Inflammatory macrophage (primary cell): ENCODE data around the gene HNRNPA3.
"Not testable (repeated sequence)": the region's sequence is repeated elsewhere in the genome, so short reads cannot be mapped to it uniquely, and the experiment has no call there.

Experiments used
- DNase-seq, 2 donors: peaks; one replicate each; pipeline ENCODE4 v3.0.0-alpha.2; 2020 to 2022
- total RNA-seq, 18 experiments: gene quantifications; one replicate each; lab custom pipeline; 2026; ENCODE audit warnings: mixed read lengths in 6 of 18, inconsistent platforms in 2 of 18; lab: John Stamatoyannopoulos, UW

The HNRNPA3 gene
- 21.3 to 133 (median 52.3) reads per million in 18 experiments for total RNA-seq

- DNase-seq, result peak; percentile 99
Observed at GRCh38 chr2:177212106-177212890, at the start of gene HNRNPA3. HNRNPA3 (plus strand) TSS chr2:177212794; CDS start chr2:177212800, 6 bp downstream.

- DNase-seq, result no peak
Observed at GRCh38 chr2:177164131-177164530, 48.5 kb upstream of the HNRNPA3 start.

DNA sequence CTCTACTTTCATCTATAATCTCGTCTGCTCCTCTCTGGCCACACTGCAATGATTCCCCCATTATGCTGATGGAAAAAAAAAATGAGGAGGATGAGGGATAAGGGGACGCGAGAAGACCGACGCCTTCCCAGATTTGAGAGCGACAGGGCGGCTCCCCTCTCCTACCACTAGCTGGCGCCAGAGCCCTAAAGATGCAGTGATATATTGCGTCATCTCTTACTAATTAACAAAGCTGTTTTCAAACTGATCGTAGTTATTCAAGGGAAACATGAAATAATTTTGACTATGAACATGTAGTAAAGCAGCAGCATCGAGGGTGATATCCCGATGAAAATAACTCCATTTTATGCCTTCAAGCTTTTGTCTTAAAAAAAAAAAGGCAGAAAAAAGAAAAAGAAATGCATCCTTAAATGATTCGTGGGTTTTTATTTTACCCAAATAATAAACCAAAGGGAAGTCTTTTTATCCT is 48.0 kb upstream of the HNRNPA3 start:
- DNase-seq, result peak; percentile 83 to 85

DNA sequence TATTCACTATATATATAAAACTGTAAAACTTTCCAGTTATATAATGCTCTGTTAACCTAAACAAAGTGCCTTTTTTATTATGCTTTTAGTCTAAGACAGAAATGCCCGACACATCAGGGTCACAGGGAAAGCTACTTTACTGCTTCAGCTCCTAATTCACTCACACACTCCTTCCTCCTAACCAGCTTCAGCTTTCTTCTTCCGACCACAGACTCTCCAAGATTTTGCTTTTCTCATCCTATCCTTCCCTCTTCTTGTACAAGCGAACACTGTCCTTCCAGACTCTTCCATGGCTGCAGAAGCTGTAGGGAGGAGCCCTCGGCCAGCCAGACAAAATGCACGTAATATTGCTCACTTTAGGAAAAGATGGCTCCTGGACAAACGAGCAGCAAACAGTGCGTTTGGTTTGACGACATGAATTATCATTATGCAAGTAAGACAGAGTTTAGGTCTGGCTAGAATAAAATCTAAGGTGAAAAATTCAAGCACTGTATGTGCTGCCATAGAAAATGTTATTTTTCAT is 47.5 kb upstream of the HNRNPA3 start:
- peak; percentile 46 to 50 for DNase-seq

DNA sequence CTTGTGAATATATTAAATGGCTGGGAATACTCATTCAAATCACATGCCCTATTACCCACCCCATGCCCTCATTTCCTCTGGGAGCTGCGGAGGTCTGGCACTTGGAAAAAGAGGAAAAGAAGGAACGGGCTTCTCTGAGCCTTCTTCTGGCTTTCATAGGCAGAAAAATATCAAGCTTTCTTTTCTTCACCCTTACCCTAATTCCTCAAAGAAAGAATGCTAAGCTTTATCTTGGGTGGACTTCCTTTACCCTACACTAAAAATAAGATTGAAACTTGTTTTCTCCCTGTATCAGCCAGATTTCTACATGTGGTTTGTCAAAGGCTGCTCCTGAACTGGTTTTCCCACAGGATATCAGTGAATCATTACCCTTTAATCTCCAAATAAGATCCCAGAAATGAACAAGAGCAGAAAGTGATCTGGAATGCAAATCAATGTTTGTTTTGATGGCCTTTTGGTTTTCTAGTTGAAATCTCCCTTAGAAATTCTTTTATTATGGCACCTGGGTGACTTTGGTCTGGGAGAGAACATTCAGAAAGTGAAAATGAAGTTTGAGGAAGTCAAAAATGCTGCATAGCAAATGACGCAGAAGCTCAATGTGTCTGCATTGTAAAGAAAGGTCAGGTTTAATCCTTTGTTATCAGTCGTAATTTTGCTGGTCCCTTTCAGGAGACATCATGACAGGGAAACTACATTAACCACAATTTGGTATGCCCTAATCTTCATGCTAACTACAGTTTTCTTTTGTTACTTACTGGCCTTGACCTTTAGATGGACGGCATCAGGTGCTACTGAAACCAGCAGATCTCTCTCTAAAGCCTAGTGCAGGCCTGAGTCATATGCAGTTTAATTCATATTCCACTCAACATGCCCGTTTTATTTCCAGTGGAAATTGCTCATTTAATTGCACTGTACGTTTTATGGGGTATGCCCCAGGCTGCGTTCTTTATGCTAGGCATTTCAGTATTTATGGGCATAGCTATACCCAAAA is 46.6 kb upstream of the HNRNPA3 start:
- peak; percentile 58 to 62 for DNase-seq

DNA sequence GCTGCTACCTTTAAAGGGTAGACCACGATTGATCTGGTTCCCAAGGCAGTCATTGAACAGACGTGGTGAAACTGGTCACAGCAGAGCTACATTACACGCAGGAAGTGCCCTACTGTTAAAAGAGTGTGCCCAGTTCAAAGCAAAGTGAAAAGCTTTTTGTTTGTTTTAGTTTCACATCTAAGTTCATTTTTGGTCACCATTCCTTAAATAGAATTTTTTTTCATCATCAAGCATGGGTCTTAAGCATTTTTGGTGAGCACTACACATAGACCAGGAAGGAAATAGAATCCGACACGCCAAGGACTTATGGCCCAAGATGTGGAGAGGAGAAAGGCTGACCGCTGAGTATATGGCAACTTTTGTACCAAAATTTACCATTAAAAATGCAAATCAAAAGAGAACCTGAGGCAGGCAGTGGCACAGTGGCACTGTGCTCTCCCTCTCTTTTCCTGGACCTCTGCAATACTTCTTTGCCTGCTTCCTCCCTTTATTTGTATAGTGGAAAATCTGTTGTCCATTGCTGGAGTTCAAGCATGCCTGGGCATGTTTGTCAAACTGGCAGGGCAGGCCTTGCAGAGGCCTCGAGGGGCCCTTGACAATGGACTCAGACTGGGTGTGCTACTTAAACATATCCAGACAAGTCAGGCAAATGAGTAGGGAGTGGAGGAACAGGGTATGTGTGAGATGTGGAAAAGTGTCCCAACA is 42.6 kb upstream of the HNRNPA3 start:
- DNase-seq, result no peak

DNA sequence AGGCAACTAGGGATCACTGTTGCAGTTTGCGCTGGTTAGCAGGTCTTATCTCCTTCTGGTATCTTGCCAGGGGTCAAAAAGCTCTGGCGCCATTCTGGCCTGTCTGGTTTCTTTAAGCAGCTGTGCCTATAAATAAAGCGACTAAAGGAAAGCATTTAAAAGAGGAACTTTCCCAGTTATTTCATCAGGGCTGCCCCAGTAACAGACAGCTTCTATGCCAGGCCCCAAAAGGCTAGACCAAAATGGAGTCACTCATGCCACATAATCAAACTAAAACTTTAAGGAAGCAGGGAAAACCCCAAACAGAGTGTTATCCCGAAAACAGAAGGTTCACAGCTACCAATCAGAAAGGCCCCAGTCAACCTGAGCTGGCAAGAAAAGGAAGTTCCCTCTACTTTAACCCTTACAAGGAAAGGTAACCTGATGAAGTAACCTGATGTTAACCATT is 41.2 kb upstream of the HNRNPA3 start:
- DNase-seq, result peak; percentile 62 to 80

DNA sequence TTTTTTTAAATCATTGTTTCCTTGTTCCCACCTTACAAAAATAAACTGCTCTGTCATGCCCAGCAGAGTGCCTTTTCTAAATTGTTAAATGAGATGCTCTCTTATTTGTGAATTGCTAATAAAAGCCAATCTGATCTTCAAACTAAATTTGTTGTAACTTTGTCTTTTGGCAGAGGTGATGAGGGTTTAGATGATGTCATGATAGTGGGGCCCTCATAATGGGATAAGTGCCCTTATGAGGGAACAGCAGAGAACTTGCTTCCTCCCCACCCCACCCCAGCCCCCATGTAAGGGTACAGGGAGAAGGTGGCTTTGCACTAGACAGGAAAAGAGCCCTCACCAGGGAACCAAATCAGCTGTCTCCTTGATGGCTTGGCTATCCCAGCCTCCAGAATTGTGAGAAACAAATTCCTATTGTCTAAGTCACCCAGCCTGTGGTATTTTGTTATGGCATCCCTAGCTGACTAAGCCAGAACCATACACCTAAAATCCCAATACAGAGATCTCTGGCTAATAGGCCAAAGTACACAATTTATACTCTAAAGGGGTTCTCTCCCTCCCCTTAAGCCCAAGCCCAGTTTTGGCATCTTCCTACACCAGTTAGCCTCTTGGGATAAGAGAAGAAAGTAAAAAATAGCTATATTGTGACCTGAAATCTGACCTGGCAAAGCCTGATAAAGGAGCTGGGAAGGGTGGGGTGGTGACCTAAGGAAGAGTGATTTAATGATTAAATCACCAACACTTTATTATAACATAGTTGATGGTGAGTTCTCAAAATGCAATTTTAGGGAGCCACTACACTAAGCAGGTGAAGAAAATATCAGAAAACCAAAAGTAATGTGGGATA is 40.3 kb upstream of the HNRNPA3 start:
- DNase-seq, result no peak

DNA sequence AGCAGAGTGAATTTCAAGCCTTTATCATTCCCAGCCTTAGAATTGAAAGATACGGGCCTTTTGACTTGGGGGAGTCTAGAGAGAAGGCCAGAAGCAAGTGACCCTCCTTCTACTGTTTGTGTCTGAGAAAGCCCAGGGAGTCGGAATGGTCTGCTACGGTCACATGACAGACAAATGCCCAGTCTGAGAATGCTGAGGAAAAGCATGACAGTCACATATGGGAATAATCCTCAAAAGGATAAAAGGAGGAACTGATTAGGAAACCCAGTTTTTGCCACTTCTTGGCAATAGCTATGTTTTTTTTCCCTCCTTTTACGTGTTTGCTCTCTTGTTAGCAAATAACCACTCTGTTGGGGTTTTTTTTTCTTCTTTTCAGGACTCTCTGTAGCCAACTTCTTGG is 38.1 kb upstream of the HNRNPA3 start:
- DNase-seq, result peak in 1 of 2 donors; percentile 29

GRCh38 chr2:177175917-177176668 is 36.5 kb upstream of the HNRNPA3 start:
- no peak for DNase-seq

DNA sequence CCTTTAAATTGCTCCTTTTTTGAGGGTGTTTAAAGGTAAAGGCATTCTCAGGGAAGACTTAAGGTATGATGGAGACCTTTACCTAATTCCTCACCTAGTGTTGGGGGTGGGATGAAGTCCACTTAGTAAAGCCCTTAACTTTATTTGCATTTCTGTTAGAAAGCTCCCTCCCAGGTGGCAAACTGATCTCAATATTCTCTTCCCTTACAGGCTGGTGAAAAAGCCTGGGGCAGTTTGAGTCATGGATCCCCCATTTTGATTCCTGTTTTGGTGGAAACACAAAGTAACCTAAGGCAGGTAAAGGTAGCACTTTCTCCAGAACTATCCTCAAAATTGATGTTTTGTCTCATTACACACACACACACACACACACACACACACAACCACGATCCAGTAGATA is 33.8 kb upstream of the HNRNPA3 start:
- no peak for DNase-seq

GRCh38 chr2:177179227-177179626 is 33.4 kb upstream of the HNRNPA3 start:
- DNase-seq, result no peak

DNA sequence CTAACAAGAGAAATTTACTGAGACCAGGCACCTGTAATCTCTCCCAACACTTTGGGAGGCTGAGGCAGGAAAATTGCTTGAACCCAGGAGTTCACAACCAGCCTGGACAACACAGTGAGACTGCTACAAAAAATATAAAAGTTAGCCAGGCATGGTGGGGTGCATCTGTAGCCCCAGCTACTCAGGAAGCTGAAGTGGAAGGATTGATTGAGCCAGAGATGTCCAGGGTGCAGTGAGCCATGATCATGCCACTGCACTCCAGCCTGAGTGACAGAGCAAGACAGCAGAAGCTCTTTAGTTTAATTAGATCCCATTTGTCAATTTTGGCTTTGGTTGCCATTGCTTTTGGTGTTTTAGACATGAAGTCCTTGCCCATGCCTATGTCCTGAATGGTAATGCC is 32.9 kb upstream of the HNRNPA3 start:
- not testable (repeated sequence) for DNase-seq

DNA sequence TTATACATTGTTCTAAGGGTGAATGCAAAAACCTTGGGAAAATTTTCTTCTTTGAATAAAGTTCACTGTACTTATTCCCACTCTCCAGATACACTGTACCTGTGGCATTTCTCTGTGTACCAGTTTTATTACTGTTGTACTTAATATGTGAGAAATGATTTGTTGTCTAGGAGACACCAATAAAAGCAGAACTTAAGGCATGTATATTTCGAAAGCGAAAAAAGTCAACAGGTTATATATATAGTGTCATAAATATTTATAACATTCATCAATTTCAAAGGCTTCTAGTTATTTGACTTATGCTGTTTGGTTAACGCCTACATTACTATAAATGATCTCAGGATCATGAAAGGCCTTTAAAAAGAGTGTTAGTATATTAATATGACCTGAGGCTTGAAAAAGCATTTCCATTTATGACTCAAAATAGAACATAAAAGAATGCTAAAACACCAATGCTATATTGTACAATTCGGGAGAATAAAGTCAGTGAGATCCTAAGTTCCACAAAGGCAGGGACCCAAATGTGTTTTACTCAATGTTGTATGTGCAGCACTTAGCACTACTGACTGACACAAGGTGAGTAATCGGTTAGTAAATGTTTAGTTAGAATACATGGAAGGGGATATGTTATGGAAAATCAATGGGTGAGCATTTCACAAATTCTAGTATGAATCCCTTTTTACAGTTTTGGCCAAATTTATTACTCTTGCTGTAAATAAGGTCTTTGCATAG is 32.2 kb upstream of the HNRNPA3 start:
- no peak for DNase-seq

DNA sequence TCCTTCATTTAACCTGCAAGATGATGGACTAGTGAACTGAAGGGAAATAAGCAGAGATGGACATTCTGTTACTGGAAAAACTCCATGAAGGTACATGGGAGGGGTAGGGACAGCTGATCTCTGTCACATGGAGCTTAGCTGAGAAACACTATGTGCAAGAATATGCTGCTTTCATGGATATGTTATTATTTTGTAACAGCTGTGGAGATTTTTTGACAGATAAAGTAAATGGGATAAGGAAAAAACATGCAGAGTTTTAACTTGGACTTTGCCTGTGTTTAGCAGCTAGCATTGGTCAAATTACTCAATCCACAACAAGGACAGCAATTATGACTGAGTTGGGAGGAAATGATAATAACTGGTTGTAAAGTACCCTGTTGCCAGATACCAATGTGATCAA is 28.7 kb upstream of the HNRNPA3 start:
- no peak for DNase-seq

GRCh38 chr2:177184606-177185005 is 28.0 kb upstream of the HNRNPA3 start:
- no peak for DNase-seq

DNA sequence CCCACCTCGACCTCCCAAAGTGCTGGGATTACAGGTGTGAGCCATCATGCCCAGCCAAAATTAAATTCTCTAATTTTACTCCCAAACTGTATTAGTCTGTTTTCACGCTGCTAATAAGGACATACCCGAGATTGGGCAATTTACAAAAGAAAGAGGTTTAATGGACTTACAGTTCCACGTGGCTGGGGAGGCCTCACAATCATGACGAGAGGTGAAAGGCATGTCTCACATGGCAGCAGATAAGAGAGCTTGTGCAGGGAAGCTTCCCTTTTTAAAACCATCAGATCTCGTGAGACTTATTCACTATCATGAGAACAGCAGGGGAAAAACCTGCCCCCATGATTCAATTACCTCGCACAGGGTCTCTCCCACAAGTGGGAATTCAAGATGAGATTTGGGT is 26.6 kb upstream of the HNRNPA3 start:
- DNase-seq, result not testable (repeated sequence)

DNA sequence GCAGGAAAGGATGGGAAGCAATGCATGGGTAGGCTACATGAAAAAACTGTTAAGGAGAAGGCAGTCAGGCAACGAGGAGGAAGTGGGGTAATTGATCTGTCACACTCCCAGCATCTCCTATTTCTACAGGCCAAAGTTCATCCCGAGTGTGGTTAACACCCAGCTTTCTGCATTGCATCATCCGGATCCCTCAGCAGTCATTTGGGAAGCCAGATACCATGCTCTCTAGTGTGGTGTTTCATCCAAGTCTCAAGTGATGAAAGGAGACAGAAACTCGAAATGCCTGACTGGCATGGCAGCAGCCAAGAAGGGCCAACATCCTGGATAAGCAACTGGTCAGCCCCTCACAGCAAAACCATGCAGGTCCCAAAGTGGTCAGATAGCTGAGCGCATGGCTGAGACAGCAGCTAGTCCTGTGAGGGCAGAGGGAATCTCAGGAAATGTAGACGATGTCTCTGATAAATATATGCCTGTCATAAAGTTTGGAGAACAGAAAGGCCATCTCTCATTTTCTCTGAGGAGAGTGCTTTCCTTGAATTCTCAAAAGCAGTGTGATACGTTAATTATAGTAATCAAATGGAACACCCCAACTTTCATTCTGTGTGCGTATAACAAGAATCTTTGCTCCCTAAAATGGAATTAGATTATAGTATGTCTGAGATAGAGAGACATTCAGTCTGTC is 24.8 kb upstream of the HNRNPA3 start:
- no peak for DNase-seq
